Karpas-422 (cell line): ENCODE data around the gene USH2A. TPM values are rescaled to one million over a fixed set of nuclear protein-coding genes. Genes with fewer than 3 reads are reported as not detected.

Source experiments
- DNase-seq: peaks from one replicate; pipeline ENCODE4 v3.0.0-alpha.2; 2015
- H2AFZ ChIP-seq: fragments of 200-600 bp; sonication (generic); 2 replicates; pipeline ENCODE4 v1.6.1; 2014; ENCODE audit warnings: antibody characterized with exemption, low read length, mixed read lengths
- H3K27ac ChIP-seq: fragments of 200-600 bp; sonication (generic); 2 replicates; pipeline ENCODE4 v1.5.1; 2014; ENCODE audit warnings: mild to moderate bottlenecking, low read length, moderate library complexity
- H3K27me3 ChIP-seq: fragments of 200-600 bp; sonication (generic); 2 replicates; pipeline ENCODE4 v1.6.1; 2014; ENCODE audit warnings: low read length, mixed read lengths
- H3K36me3 ChIP-seq: fragments of 200-600 bp; sonication (generic); 2 replicates; pipeline ENCODE4 v1.6.1; 2014; ENCODE audit warnings: low read length, mixed read lengths; ENCODE audit not compliant: insufficient read depth
- H3K4me1 ChIP-seq: fragments of 200-600 bp; sonication (generic); 2 replicates; pipeline ENCODE4 v1.6.1; 2014; ENCODE audit warnings: mild to moderate bottlenecking, low read length, mixed read lengths
- H3K4me2 ChIP-seq: fragments of 200-600 bp; sonication (generic); 2 replicates; pipeline ENCODE4 v1.6.1; 2014; ENCODE audit warnings: low read length, low read depth, mild to moderate bottlenecking; ENCODE audit not compliant: poor library complexity, severe bottlenecking
- H3K4me3 ChIP-seq: fragments of 200-600 bp; sonication (generic); 2 replicates; pipeline ENCODE4 v1.5.1; 2014; ENCODE audit warnings: mild to moderate bottlenecking, antibody characterized with exemption, low read length, mixed read lengths
- H3K79me2 ChIP-seq: fragments of 200-600 bp; sonication (generic); 2 replicates; pipeline ENCODE4 v1.6.1; 2014; ENCODE audit warnings: mild to moderate bottlenecking, low read length, mixed read lengths
- H3K9ac ChIP-seq: fragments of 200-600 bp; sonication (generic); 2 replicates; pipeline ENCODE4 v1.6.0; 2014; ENCODE audit warnings: low read length
- H3K9me2 ChIP-seq: fragments of 200-600 bp; sonication (generic), shearing (Covaris generic); replicated peaks from 2 replicates; pipeline ENCODE4 v1.6.0; 2014; ENCODE audit warnings: mild to moderate bottlenecking, low read length, moderate library complexity; ENCODE audit not compliant: insufficient read depth
- H3K9me3 ChIP-seq: fragments of 300-700, 200-600 bp; sonication (generic); 2 replicates; pipeline ENCODE4 v1.6.1; 2014; ENCODE audit warnings: low read length, mixed read lengths
- H4K20me1 ChIP-seq: fragments of 200-600 bp; sonication (generic); 2 replicates; pipeline ENCODE4 v1.6.1; 2014; ENCODE audit warnings: mild to moderate bottlenecking, antibody characterized with exemption, low read length, low read depth; ENCODE audit not compliant: insufficient read depth
- total RNA-seq: library from RNA; depleted of rRNA; stranded (reverse); fragments of >200 nt; shearing (Covaris generic); gene quantifications from 2 replicates; pipeline ENCODE4 v1.2.3, GENCODE V29; 2014; ENCODE audit warnings: low replicate concordance; rRNA removed

Gene USH2A, protein sequence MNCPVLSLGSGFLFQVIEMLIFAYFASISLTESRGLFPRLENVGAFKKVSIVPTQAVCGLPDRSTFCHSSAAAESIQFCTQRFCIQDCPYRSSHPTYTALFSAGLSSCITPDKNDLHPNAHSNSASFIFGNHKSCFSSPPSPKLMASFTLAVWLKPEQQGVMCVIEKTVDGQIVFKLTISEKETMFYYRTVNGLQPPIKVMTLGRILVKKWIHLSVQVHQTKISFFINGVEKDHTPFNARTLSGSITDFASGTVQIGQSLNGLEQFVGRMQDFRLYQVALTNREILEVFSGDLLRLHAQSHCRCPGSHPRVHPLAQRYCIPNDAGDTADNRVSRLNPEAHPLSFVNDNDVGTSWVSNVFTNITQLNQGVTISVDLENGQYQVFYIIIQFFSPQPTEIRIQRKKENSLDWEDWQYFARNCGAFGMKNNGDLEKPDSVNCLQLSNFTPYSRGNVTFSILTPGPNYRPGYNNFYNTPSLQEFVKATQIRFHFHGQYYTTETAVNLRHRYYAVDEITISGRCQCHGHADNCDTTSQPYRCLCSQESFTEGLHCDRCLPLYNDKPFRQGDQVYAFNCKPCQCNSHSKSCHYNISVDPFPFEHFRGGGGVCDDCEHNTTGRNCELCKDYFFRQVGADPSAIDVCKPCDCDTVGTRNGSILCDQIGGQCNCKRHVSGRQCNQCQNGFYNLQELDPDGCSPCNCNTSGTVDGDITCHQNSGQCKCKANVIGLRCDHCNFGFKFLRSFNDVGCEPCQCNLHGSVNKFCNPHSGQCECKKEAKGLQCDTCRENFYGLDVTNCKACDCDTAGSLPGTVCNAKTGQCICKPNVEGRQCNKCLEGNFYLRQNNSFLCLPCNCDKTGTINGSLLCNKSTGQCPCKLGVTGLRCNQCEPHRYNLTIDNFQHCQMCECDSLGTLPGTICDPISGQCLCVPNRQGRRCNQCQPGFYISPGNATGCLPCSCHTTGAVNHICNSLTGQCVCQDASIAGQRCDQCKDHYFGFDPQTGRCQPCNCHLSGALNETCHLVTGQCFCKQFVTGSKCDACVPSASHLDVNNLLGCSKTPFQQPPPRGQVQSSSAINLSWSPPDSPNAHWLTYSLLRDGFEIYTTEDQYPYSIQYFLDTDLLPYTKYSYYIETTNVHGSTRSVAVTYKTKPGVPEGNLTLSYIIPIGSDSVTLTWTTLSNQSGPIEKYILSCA (N-terminal part only)
- total RNA-seq = not detected in 2 replicates

- no peaks in the 10 kb centered on the region for H3K9me2 ChIP-seq
- no peak within 1 kb of the TSS for H3K4me3 ChIP-seq
- H3K4me2 ChIP-seq = no peak within 1 kb of the TSS
- H2AFZ ChIP-seq = no peak within 1 kb of the TSS
- H3K27ac ChIP-seq = no peak within 1 kb of the TSS
- no peaks in the 10 kb centered on the region for H4K20me1 ChIP-seq
- no peaks in the 10 kb centered on the region for H3K9me3 ChIP-seq
- no peak for DNase-seq
- no peaks in the 10 kb centered on the region for H3K4me1 ChIP-seq
- no peaks in the 10 kb centered on the region for H3K27me3 ChIP-seq
- H3K36me3 ChIP-seq = no peaks in the 10 kb centered on the region
- H3K79me2 ChIP-seq = no peaks in the 10 kb centered on the region
- H3K9ac ChIP-seq = no peak within 1 kb of the TSS
Measured at GRCh38 chr1:216422821-216423520, at the start of gene USH2A. Gene USH2A, minus strand, starts transcription at chr1:216423448. Its CDS starts 1,112 bp downstream, at chr1:216422336.

- Histone ChIP-seq H3K9me3 (no peaks in the 10 kb centered on the region), H3K4me1 (no peaks in the 10 kb centered on the region), H4K20me1 (no peaks in the 10 kb centered on the region), H3K9ac (no peak overlapping the region), H3K27me3 (no peaks in the 10 kb centered on the region), H3K4me3 (no peak overlapping the region), H3K4me2 (no peak overlapping the region), H3K79me2 (no peaks in the 10 kb centered on the region), H3K27ac (no peak overlapping the region), H3K9me2 (no peaks in the 10 kb centered on the region), H3K36me3 (no peaks in the 10 kb centered on the region), H2AFZ (no peak overlapping the region)
- DNase-seq = no peak
Measured at GRCh38 chr1:216466162-216466801, 43.0 kb upstream of the USH2A start.

- Histone ChIP-seq H4K20me1 (no peaks in the 10 kb centered on the region), H2AFZ (no peak overlapping the region), H3K9me2 (no peaks in the 10 kb centered on the region), H3K36me3 (no peaks in the 10 kb centered on the region), H3K9me3 (no peaks in the 10 kb centered on the region), H3K27ac (no peak overlapping the region), H3K79me2 (no peaks in the 10 kb centered on the region), H3K4me2 (no peak overlapping the region), H3K27me3 (no peaks in the 10 kb centered on the region), H3K4me3 (no peak overlapping the region), H3K4me1 (no peaks in the 10 kb centered on the region), H3K9ac (no peak overlapping the region)
- no peak for DNase-seq
Measured at GRCh38 chr1:216464489-216464888, 41.2 kb upstream of the USH2A start.

GRCh38 chr1:216462066-216462775 lies 39.0 kb upstream of the USH2A start:
- Histone ChIP-seq H3K4me2 (no peak overlapping the region), H3K9me2 (0 out of 2 replicates have a peak, but pooled peaks cover 3% of the 10 kb centered on the region), H4K20me1 (no peaks in the 10 kb centered on the region), H3K79me2 (no peaks in the 10 kb centered on the region), H3K27me3 (no peaks in the 10 kb centered on the region), H3K4me1 (no peaks in the 10 kb centered on the region), H2AFZ (no peak overlapping the region), H3K36me3 (no peaks in the 10 kb centered on the region), H3K9ac (no peak overlapping the region), H3K27ac (no peak overlapping the region), H3K4me3 (no peak overlapping the region), H3K9me3 (no peaks in the 10 kb centered on the region)
- no peak for DNase-seq

- H3K4me2 ChIP-seq = no peak overlapping the region
- no peaks in the 10 kb centered on the region for H3K27me3 ChIP-seq
- DNase-seq = no peak
- H3K4me3 ChIP-seq = no peak overlapping the region
- H4K20me1 ChIP-seq = no peaks in the 10 kb centered on the region
- H3K9ac ChIP-seq = no peak overlapping the region
- no peaks in the 10 kb centered on the region for H3K4me1 ChIP-seq
- H3K36me3 ChIP-seq = no peaks in the 10 kb centered on the region
- H2AFZ ChIP-seq = no peak overlapping the region
- no peak overlapping the region for H3K27ac ChIP-seq
- H3K9me2 ChIP-seq = 0 out of 2 replicates have a peak, but pooled peaks cover 3% of the 10 kb centered on the region
- no peaks in the 10 kb centered on the region for H3K79me2 ChIP-seq
- H3K9me3 ChIP-seq = no peaks in the 10 kb centered on the region
Measured at GRCh38 chr1:216461466-216461865, 38.2 kb upstream of the USH2A start.

DNA sequence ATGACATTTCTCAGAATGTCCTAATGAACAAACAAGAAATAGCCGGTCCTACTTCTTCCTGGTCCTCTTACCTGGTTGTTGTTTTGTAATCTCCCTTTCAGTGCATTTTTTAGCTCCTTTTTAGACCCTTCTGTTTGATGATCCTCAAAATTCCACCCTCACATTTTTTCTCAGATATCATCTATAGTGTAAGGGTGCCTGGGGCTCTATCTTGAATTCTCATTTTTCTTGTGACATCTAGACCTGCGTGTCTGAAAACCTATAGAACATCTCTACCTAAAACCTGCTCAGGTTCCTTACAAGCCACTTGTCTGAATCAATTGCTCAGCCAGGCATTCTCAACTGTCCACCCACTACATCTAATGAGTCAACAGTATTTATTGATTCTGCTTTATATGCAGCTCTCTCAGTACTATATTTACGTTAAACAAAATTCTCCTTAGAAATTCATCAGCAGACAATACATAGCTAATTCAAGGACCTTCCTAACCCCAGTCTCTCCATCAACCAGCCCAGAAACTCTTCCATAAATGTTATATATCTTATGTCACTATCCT lies 36.5 kb upstream of the USH2A start:
- Histone ChIP-seq H3K27ac (no peak overlapping the region), H3K9me3 (0 out of 2 replicates have a peak, but pooled peaks cover 3% of the 10 kb centered on the region), H3K27me3 (no peaks in the 10 kb centered on the region), H3K9me2 (0 out of 2 replicates have a peak, but pooled peaks cover 3% of the 10 kb centered on the region), H3K4me2 (no peak overlapping the region), H3K4me1 (no peaks in the 10 kb centered on the region), H3K79me2 (no peaks in the 10 kb centered on the region), H3K4me3 (no peak overlapping the region), H4K20me1 (no peaks in the 10 kb centered on the region), H3K36me3 (no peaks in the 10 kb centered on the region), H2AFZ (no peak overlapping the region), H3K9ac (no peak overlapping the region)
- DNase-seq = no peak

DNA sequence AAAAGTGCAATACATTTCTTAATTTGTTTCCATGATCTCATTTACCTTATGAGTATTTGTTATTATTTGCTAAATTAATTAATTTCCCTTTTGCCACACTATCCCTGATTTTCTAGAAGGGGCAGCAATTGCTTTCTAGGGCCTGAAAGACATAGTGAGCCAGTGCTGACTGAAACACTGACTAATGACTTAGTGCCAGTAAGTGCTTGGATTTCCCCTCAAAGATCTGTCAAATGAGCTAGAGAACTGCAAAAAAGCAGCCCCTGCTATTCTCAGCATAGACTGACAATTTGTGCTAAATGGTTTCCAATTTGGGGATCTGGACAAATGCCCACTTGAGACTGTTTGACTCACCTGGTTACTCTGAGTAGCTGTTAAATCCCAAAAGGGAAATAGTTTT lies 35.6 kb upstream of the USH2A start:
- Histone ChIP-seq H3K79me2 (no peaks in the 10 kb centered on the region), H3K4me1 (no peaks in the 10 kb centered on the region), H3K27me3 (no peaks in the 10 kb centered on the region), H2AFZ (no peak overlapping the region), H3K4me2 (no peak overlapping the region), H3K27ac (no peak overlapping the region), H3K9me3 (0 out of 2 replicates have a peak, but pooled peaks cover 3% of the 10 kb centered on the region), H3K4me3 (no peak overlapping the region), H3K36me3 (no peaks in the 10 kb centered on the region), H3K9ac (no peak overlapping the region), H4K20me1 (no peaks in the 10 kb centered on the region), H3K9me2 (0 out of 2 replicates have a peak, but pooled peaks cover 3% of the 10 kb centered on the region)
- DNase-seq = no peak
